H9 (cell line): ENCODE measurements around the gene EPHA4. TPM values are rescaled to one million over a fixed set of nuclear protein-coding genes. Genes with fewer than 3 reads are reported as not detected.

Experiments used
- DNase-seq: peaks from one replicate; pipeline ENCODE4 v3.0.0-alpha.2; 2017
- H2AFZ ChIP-seq: one replicate; pipeline ENCODE4 v1.6.1; 2013; ENCODE audit warnings: mild to moderate bottlenecking, low read length, control low read depth, moderate library complexity
- H2AK5ac ChIP-seq: 2 replicates; pipeline ENCODE4 v1.6.1; 2013; ENCODE audit warnings: low read length, control low read depth, mixed read lengths; ENCODE audit not compliant: insufficient read length
- H2BK120ac ChIP-seq: one replicate; pipeline ENCODE4 v1.6.1; 2013; ENCODE audit warnings: low read depth, mild to moderate bottlenecking, low read length, control low read depth, inconsistent platforms; ENCODE audit not compliant: poor library complexity, severe bottlenecking
- H2BK12ac ChIP-seq: 2 replicates; pipeline ENCODE4 v1.6.1; 2013; ENCODE audit warnings: low read length, control low read depth, mixed read lengths, low read depth; ENCODE audit not compliant: insufficient read length
- H2BK15ac ChIP-seq: 2 replicates; pipeline ENCODE4 v1.6.1; 2013; ENCODE audit warnings: low read depth, low read length, control low read depth
- H2BK20ac ChIP-seq: one replicate; pipeline ENCODE4 v1.6.1; 2013; ENCODE audit warnings: low read depth, mild to moderate bottlenecking, low read length, control low read depth, inconsistent platforms; ENCODE audit not compliant: poor library complexity, severe bottlenecking
- H2BK5ac ChIP-seq: 2 replicates; pipeline ENCODE4 v1.6.1; 2013; ENCODE audit warnings: low read length, control low read depth, mixed read lengths; ENCODE audit not compliant: insufficient read length
- H3K14ac ChIP-seq: 2 replicates; pipeline ENCODE4 v1.6.1; 2013; ENCODE audit warnings: low read length, control low read depth; ENCODE audit not compliant: insufficient read depth
- H3K18ac ChIP-seq: 2 replicates; pipeline ENCODE4 v1.6.1; 2013; ENCODE audit warnings: low read depth, mild to moderate bottlenecking, mixed read lengths, low read length, control low read depth; ENCODE audit not compliant: insufficient read length
- H3K23ac ChIP-seq: 2 replicates; pipeline ENCODE4 v1.6.1; 2013; ENCODE audit warnings: low read length, control low read depth, mixed read lengths, low read depth; ENCODE audit not compliant: insufficient read length
- H3K23me2 ChIP-seq: 2 replicates; pipeline ENCODE4 v1.6.1; 2013; ENCODE audit warnings: low read depth, mild to moderate bottlenecking, mixed read lengths, low read length, control low read depth; ENCODE audit not compliant: insufficient read length, poor library complexity, severe bottlenecking
- H3K27ac ChIP-seq: 2 replicates; pipeline ENCODE4 v1.5.1; 2013; ENCODE audit warnings: low read length, control low read depth, mixed read lengths, low read depth; ENCODE audit not compliant: insufficient read length
- H3K27me3 ChIP-seq: 2 replicates; pipeline ENCODE4 v1.6.1; 2013; ENCODE audit warnings: low read length, control low read depth, inconsistent platforms; ENCODE audit not compliant: insufficient read depth
- H3K4ac ChIP-seq: 2 replicates; pipeline ENCODE4 v1.6.1; 2013; ENCODE audit warnings: low read depth, mild to moderate bottlenecking, control low read depth, inconsistent platforms, low read length, moderate library complexity
- H3K4me1 ChIP-seq: 2 replicates; pipeline ENCODE4 v1.6.1; 2013; ENCODE audit warnings: low read length, control low read depth, inconsistent platforms; ENCODE audit not compliant: insufficient read depth
- H3K4me2 ChIP-seq: 2 replicates; pipeline ENCODE4 v1.6.1; 2013; ENCODE audit warnings: low read length, control low read depth, mixed read lengths; ENCODE audit not compliant: insufficient read length, insufficient read depth
- H3K56ac ChIP-seq: 2 replicates; pipeline ENCODE4 v1.6.1; 2013; ENCODE audit warnings: low read depth, mild to moderate bottlenecking, mixed read lengths, low read length, control low read depth; ENCODE audit not compliant: insufficient read length
- H3K79me1 ChIP-seq: 2 replicates; pipeline ENCODE4 v1.6.1; 2013; ENCODE audit warnings: low read depth, mild to moderate bottlenecking, moderate library complexity, low read length, control low read depth, inconsistent platforms; ENCODE audit not compliant: insufficient read depth, poor library complexity, severe bottlenecking
- H3K79me2 ChIP-seq: 2 replicates; pipeline ENCODE4 v1.6.1; 2013; ENCODE audit warnings: low read length, control low read depth, inconsistent platforms; ENCODE audit not compliant: insufficient read depth
- H3K9ac ChIP-seq: 2 replicates; pipeline ENCODE4 v1.6.1; 2013; ENCODE audit warnings: low read length, control low read depth, mixed read lengths; ENCODE audit not compliant: insufficient read length; ENCODE audit errors: extremely low read depth
- H3K9me3 ChIP-seq: one replicate; pipeline ENCODE4 v1.6.1; 2013; ENCODE audit warnings: low read depth, low read length, inconsistent platforms; ENCODE audit not compliant: control insufficient read depth
- H3T11ph ChIP-seq: one replicate; pipeline ENCODE4 v1.6.1; 2013; ENCODE audit warnings: mild to moderate bottlenecking, low read length, control low read depth, inconsistent platforms
- H4K20me1 ChIP-seq: one replicate; pipeline ENCODE4 v1.6.1; 2013; ENCODE audit not compliant: control insufficient read depth, insufficient read length, insufficient read depth
- H4K5ac ChIP-seq: 2 replicates; pipeline ENCODE4 v1.6.1; 2013; ENCODE audit warnings: low read depth, mild to moderate bottlenecking, mixed read lengths, low read length, control low read depth; ENCODE audit not compliant: insufficient read length
- H4K8ac ChIP-seq: replicated peaks from 2 replicates; pipeline ENCODE4 v1.6.1; 2013; ENCODE audit warnings: low read length, control low read depth, mixed read lengths, low read depth; ENCODE audit not compliant: insufficient read length
- H4K91ac ChIP-seq: 2 replicates; pipeline ENCODE4 v1.6.1; 2013; ENCODE audit warnings: low read depth, mild to moderate bottlenecking, moderate library complexity, mixed read lengths, low read length, control low read depth; ENCODE audit not compliant: insufficient read length
- H3K27ac Mint-ChIP-seq, 3 experiments: 2 replicates in 2 of 3; 3 replicates in 1 of 3; pipeline ENCODE4 v1.8.0; 2020 to 2021; ENCODE audit warnings: mixed read lengths in 3 of 3, mild to moderate bottlenecking in 1 of 3, moderate library complexity in 1 of 3
- H3K27me3 Mint-ChIP-seq: 2 replicates; pipeline ENCODE4 v1.8.0; 2021; ENCODE audit warnings: low read depth, mild to moderate bottlenecking, moderate library complexity, mixed read lengths
- H3K36me3 Mint-ChIP-seq, 3 experiments: 2 replicates in 2 of 3; 3 replicates in 1 of 3; pipeline ENCODE4 v1.8.0; 2020 to 2021; ENCODE audit warnings: low read depth in 3 of 3, mixed read lengths in 3 of 3; ENCODE audit not compliant: insufficient read depth in 1 of 3
- H3K4me1 Mint-ChIP-seq, 2 experiments: 2 replicates each; pipeline ENCODE4 v1.8.0; 2020; ENCODE audit warnings: mixed read lengths in 2 of 2
- H3K4me3 Mint-ChIP-seq, 2 experiments: 2 replicates in 1 of 2; 3 replicates in 1 of 2; pipeline ENCODE4 v1.8.0; 2020 to 2021; ENCODE audit warnings: mild to moderate bottlenecking in 2 of 2, mixed read lengths in 2 of 2, moderate library complexity in 1 of 2
- H3K9me3 Mint-ChIP-seq, 2 experiments: 2 replicates in 1 of 2; 3 replicates in 1 of 2; pipeline ENCODE4 v1.8.0; 2020; ENCODE audit warnings: mild to moderate bottlenecking in 2 of 2, mixed read lengths in 2 of 2, moderate library complexity in 1 of 2
- CTCF ChIP-seq: fragments of 200-600 bp; sonication (generic); conservative IDR thresholded peaks from 3 replicates; pipeline ENCODE4 v1.8.0; 2021; ENCODE audit warnings: antibody characterized with exemption, mild to moderate bottlenecking
- WGBS: extraction: QIAGEN DNeasy Blood & Tissue Kit; methylation state at CpG from one replicate; pipeline ENCODE4 v1.1.7; 2013; ENCODE audit warnings: missing lambda C conversion rate, low lambda C conversion rate, mixed read lengths; ENCODE audit not compliant: insufficient read length; ENCODE audit errors: extremely low coverage; 5-methylcytosine and 5-hydroxymethylcytosine counted together
- total RNA-seq: library from RNA; stranded (reverse); gene quantifications from 2 replicates; pipeline ENCODE4 v1.2.1, GENCODE V29; 2021

EPHA4 gene
- total RNA-seq, 1 experiment from 2014 or later = 25.1 TPM

GRCh38 chr2:221385716-221386115 is 186.4 kb downstream of the EPHA4 start:
- H2AK5ac ChIP-seq = no peak overlapping the region
- Mint-ChIP-seq H3K4me3 (no peak overlapping the region), H3K36me3 (no peaks in the 10 kb centered on the region), H3K27ac (no peak overlapping the region), H3K4me1 (peaks cover under 1 to 11% of the 10 kb centered on the region in 2 experiments; a peak in 3 of 4 replicates), H3K9me3 (no peaks in the 10 kb centered on the region), H3K27me3 (no peaks in the 10 kb centered on the region)
- H3K4ac ChIP-seq = no peak overlapping the region
- H2BK12ac ChIP-seq = no peak overlapping the region
- no peak overlapping the region for H3K56ac ChIP-seq
- no peak overlapping the region for H3K14ac ChIP-seq
- H2BK15ac ChIP-seq = no peak overlapping the region
- H2BK5ac ChIP-seq = no peak overlapping the region
- H4K5ac ChIP-seq = no peak overlapping the region
- no CpG with 5 or more reads among the region's 1 CpG for WGBS
- no peak overlapping the region for H3K18ac ChIP-seq
- no peak overlapping the region for H3K27ac ChIP-seq
- H2BK20ac ChIP-seq = no peak overlapping the region
- H3K23ac ChIP-seq = no peak overlapping the region
- H3K9me3 ChIP-seq = no peaks in the 10 kb centered on the region
- H4K8ac ChIP-seq = no peak overlapping the region
- H2AFZ ChIP-seq = no peak overlapping the region
- no peaks in the 10 kb centered on the region for H3K27me3 ChIP-seq
- no peaks in the 10 kb centered on the region for H4K20me1 ChIP-seq
- no peak for DNase-seq
- no peaks in the 10 kb centered on the region for H3K23me2 ChIP-seq
- H3K9ac ChIP-seq = no peak overlapping the region
- H3T11ph ChIP-seq = no peak overlapping the region
- H3K79me1 ChIP-seq = no peaks in the 10 kb centered on the region
- H2BK120ac ChIP-seq = no peak overlapping the region
- no peak for TF ChIP-seq CTCF
- H3K4me2 ChIP-seq = no peak overlapping the region
- no peak overlapping the region for H4K91ac ChIP-seq
- H3K79me2 ChIP-seq = no peaks in the 10 kb centered on the region
- no peaks in the 10 kb centered on the region for H3K4me1 ChIP-seq
